Psoas muscle (tissue), 8 donors: ENCODE results near the gene THADA. TPM values are rescaled to one million over a fixed set of nuclear protein-coding genes. Genes with fewer than 3 reads are reported as not detected.

Experiments
- ATAC-seq, 4 donors: fragments of 200-7000 bp; cut with Tn5 transposase; one replicate each; pipeline ENCODE4 v1.9.1; 2020; ENCODE audit warnings: moderate library complexity in 3 of 4, mild to moderate bottlenecking in 2 of 4
- DNase-seq, 2 donors: peaks; one replicate each; pipeline ENCODE4 v3.0.0-alpha.2; 2020
- H3K27ac ChIP-seq: fragments of 200-600 bp; one replicate; pipeline ENCODE4 v1.8.0; 2022
- H3K27me3 ChIP-seq, 3 donors: fragments of 200-600 bp in 1 of 3; one replicate each; pipeline versions ENCODE4 v1.6.1 to v1.8.0; 2013 to 2022; ENCODE audit warnings: low read length in 2 of 3, mild to moderate bottlenecking in 2 of 3, moderate library complexity in 1 of 3; ENCODE audit not compliant: insufficient read depth in 3 of 3
- H3K36me3 ChIP-seq, 2 donors: fragments of 200-600 bp in 1 of 2; one replicate each; pipeline versions ENCODE4 v1.6.1 to v1.8.0; 2013 to 2022; ENCODE audit warnings: low read depth in 1 of 2, mild to moderate bottlenecking in 1 of 2, moderate library complexity in 1 of 2; ENCODE audit not compliant: insufficient read depth in 1 of 2
- H3K4me1 ChIP-seq: fragments of 200-600 bp; one replicate; pipeline ENCODE4 v1.8.0; 2022
- H3K4me3 ChIP-seq: fragments of 200-600 bp; one replicate; pipeline ENCODE4 v1.8.0; 2022; ENCODE audit warnings: mild to moderate bottlenecking
- H3K9me3 ChIP-seq: fragments of 200-600 bp; one replicate; pipeline ENCODE4 v1.8.0; 2022
- CTCF ChIP-seq: fragments of 200-600 bp; IDR thresholded peaks from one replicate; pipeline ENCODE4 v1.8.0; 2022; ENCODE audit warnings: antibody characterized with exemption
- WGBS, 3 donors: extraction: QIAGEN DNeasy Blood & Tissue Kit; methylation state at CpG; one replicate each; pipeline versions ENCODE4 v1.1.6 to v1.1.7; 2013; 5-methylcytosine and 5-hydroxymethylcytosine counted together
- intact Hi-C, 2 donors: fragments of 100-400 bp; cut with DNase I; formaldehyde crosslinking; loops; one replicate each; pipeline versions ENCODE4 v1.11.0 to v1.14.2; 2022
- polyA plus RNA-seq, 3 donors: library from polyadenylated mRNA; stranded (reverse); fragments of 200-250 nt; gene quantifications; one replicate each; pipeline ENCODE4 v1.2.3, GENCODE V29; 2013
- total RNA-seq, 4 donors: library from RNA; stranded (reverse); fragmentation: NEBNext Ultra II Directional in 2 of 4; extraction: Animal tissue kit (Norgen Biotek cat#: 25700) in 2 of 4; gene quantifications; one replicate each; pipeline versions ENCODE4 v1.2.1 to v1.2.4, GENCODE V29; 2021 to 2023
- donor health status: healthy with polysubstance abuse.
- donor health status: DM: no; HTN: no; CAD: no; lungs with moderate emphysema.
- donor health status: Bipolar disorder and iron deficiency.
- donor health status: healthy.
- donor health status: DM: yes; HTN: yes; CAD: no.
- donor health status: DM: no; HTN: no; CAD: no.
- donor health status: DM: no; HTN: no; CAD: no.
- donor health status: DM: yes; HTN: yes; CAD: no.

THADA gene
- total and polyA plus RNA-seq, 7 donors, result 8.1 to 17.4 (median 11.6) TPM

- ATAC-seq (no peak), DNase-seq (no peak)
- no peak for TF ChIP-seq CTCF
- H3K4me1 ChIP-seq, result peaks cover 14% of the 10 kb centered on the region
- WGBS, 3 donors, result 82 to 86% (median 84%) methylated on average over 3 of the region's 3 CpGs
- H3K27me3 ChIP-seq, result no peaks in the 10 kb centered on the region
- intact Hi-C loops, result loop anchor here in 1 of 2 donors (5.0 kb wide), 1 partner anchor 38 kb away; no protein-coding TSS in a partner anchor
- no peak overlapping the region for H3K4me3 ChIP-seq
- no peaks in the 10 kb centered on the region for H3K9me3 ChIP-seq
- no peak overlapping the region for H3K27ac ChIP-seq
- H3K36me3 ChIP-seq, result no peaks in the 10 kb centered on the region
Observed at GRCh38 chr2:43419243-43419642, 176.6 kb downstream of the THADA start.

- peaks cover 16% of the 10 kb centered on the region for H3K4me1 ChIP-seq
- intact Hi-C loops, result loop anchor here in 1 of 2 donors (5.0 kb wide), 1 partner anchor 39 kb away; no protein-coding TSS in a partner anchor
Observed at GRCh38 chr2:43418680-43419079, 177.2 kb downstream of the THADA start.

GRCh38 chr2:43417300-43417699 is 178.5 kb downstream of the THADA start:
- H3K36me3 ChIP-seq, result no peaks in the 10 kb centered on the region
- no peak overlapping the region for H3K4me3 ChIP-seq
- peaks cover 26% of the 10 kb centered on the region for H3K4me1 ChIP-seq
- DNase-seq (no peak), ATAC-seq (no peak)
- H3K27ac ChIP-seq, result no peak overlapping the region
- H3K27me3 ChIP-seq, result no peaks in the 10 kb centered on the region
- intact Hi-C loops, result loop anchor here in 1 of 2 donors (5.0 kb wide), 1 partner anchor 40 kb away; no protein-coding TSS in a partner anchor
- TF ChIP-seq CTCF, result no peak
- 78 to 90% (median 85%) methylated on average over 1 of the region's 1 CpG for WGBS, 3 donors
- no peaks in the 10 kb centered on the region for H3K9me3 ChIP-seq

More at GRCh38 chr2:43418680-43419079, 177.2 kb downstream of the THADA start:
- no peak overlapping the region for H3K4me3 ChIP-seq
- no peaks in the 10 kb centered on the region for H3K9me3 ChIP-seq
- no peak for TF ChIP-seq CTCF
- H3K27ac ChIP-seq, result no peak overlapping the region
- H3K36me3 ChIP-seq, result no peaks in the 10 kb centered on the region
- WGBS, 3 donors, result 91 to 96% (median 95%) methylated on average over 3 of the region's 3 CpGs
- ATAC-seq (no peak), DNase-seq (no peak)
- no peaks in the 10 kb centered on the region for H3K27me3 ChIP-seq

GRCh38 chr2:43415592-43415991 is 180.2 kb downstream of the THADA start:
- H3K9me3 ChIP-seq, result no peaks in the 10 kb centered on the region
- no peak for TF ChIP-seq CTCF
- no peaks in the 10 kb centered on the region for H3K36me3 ChIP-seq
- peak overlapping the region; percentile 53 for H3K27ac ChIP-seq
- 30 to 57% (median 34%) methylated on average over 7 of the region's 7 CpGs for WGBS, 3 donors
- H3K4me1 ChIP-seq, result peaks cover 37% of the 10 kb centered on the region
- peak; percentile 28 to 42 (median 30) for ATAC-seq
- intact Hi-C loops, result loop anchor here in 1 of 2 donors (2.0 to 5.0 kb wide), 2 partner anchors 25 to 42 kb away; no protein-coding TSS in a partner anchor
- no peaks in the 10 kb centered on the region for H3K27me3 ChIP-seq
- DNase-seq, result no peak
- H3K4me3 ChIP-seq, result no peak overlapping the region
